Measurements from ENCODE around the gene UBE2A.

UBE2A gene

DNA sequence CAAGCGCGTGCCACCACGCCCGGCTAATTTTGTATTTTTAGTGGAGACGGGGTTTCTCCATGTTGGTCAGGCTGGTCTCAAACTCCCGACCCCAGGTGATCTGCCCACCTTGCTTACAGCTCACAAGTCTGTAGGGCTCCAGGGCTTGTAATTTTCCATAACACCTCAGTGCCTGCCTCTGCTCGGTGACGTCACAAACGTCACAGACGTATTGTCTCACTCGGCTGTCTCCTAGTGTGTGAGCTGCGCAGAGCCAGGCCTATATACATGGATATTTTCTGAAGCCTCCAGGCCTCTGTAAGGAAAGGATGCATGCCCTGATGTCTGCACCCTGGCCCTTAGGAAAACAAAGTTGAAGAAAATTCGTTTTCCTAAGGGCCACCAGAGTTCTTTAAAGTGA, 40.4 kb downstream of the UBE2A start:
- DNase-seq = no peak

DNA sequence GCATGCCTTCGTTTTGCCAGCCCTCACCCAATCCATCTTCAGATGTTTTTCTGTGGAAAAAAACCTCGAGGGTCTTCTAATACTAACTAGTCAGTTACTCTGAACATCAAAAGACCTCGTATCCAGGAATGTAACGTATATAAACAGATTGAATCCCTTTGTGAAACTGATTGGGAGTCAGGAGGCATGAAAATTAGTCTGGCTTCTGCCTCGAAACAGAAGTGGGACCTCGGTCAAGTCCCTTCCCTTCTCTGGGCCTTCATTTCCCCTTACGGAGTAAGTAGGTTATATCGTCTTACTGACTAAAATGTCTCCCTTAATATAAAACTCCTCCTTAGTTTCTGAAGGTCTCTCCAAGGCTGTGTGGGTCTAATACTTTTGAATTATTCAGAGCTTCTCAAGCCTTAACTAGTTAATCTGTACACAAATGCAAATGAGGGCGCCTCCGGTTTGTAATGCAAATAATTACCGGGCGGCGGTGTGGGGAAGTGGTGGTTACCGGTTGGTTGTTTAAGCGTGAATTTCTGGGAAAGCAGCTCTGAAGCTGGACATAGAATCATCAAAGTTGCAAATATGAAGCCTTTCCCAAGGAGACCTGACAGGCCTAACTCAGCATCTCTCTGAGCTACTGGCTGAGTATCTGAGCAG, 43.3 kb downstream of the UBE2A start:
- no peak for DNase-seq

DNA sequence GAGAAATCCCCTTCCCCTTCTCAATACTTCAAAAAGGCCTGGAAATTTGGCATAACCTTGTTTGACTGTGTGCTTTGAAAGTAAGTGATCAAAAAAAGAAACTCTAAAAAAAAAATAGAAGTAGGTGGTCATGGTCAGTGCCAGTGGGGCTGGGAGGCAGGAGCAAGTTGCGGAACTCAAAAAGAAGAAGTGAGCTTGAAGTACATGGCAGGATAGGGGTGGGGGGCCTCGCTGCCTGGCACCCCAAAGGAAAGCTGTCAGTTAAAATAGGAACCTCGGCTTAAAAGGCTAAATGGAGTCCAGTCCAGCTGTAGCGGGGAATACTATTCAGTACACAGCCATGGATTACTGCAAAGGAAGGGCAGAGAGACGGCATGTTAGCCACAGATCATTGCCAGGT, 44.1 kb downstream of the UBE2A start:
- no peak for DNase-seq

DNA sequence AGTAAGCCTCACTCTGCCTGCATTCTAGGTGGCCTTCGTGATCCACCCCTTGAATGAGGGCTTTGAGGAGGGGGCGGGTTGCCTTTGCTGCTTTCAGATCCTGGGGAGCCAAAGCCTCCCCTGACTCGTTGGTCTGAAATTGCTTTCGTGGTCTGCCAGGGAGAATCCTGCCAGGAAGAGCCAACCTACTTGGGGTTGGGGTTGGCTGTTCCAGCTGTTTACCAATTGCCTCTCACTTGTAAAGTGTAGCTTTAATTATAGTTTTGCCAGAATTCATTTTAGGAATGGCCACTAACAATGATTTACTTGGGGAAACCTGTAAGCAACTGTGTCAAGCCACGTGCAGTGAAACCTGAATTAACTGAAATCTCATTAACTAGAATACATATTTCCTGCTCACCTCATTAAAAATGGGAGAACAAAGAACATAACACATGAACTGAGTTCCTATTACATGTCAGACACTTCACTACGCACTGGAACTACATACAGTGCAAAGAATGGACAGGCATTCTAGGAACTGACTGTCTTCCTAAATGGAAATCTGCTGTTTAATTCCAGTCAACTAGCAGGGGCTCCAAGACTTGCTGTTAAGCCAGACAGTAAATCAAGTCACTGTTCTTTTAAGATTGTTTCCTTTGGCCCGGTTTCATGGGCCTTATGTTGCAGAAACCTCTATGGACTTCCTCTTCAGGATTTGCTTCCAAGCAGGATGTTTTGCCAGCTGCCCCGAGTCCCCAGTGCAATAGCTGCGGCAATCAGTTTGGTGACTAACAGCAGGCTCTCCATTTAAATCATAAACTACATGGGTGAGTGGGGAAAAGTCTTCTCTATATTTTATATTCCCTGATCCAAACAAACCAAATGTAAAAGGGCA, 48.2 kb downstream of the UBE2A start:
- peak in 1 of 2 experiments; percentile 65 for DNase-seq

DNA sequence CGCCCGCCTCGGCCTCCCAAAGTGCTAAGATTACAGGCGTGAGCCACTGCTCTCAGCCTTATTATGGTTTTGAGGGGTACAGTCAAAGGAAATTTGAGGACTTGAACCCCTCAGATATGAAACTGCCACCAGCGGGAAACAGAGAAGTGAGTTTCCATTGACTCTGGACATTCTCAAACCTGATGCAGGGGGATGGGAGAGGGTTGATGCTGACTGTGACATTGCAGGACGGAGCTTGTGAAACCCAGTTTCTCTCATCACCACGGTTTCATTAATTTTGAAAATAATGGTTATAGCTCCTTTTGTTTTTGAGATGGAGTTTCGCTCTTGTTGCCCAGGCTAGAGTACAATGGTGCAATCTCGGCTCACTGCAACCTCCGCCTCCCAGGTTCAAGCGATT, 50.1 kb downstream of the UBE2A start:
- no peak for DNase-seq

DNA sequence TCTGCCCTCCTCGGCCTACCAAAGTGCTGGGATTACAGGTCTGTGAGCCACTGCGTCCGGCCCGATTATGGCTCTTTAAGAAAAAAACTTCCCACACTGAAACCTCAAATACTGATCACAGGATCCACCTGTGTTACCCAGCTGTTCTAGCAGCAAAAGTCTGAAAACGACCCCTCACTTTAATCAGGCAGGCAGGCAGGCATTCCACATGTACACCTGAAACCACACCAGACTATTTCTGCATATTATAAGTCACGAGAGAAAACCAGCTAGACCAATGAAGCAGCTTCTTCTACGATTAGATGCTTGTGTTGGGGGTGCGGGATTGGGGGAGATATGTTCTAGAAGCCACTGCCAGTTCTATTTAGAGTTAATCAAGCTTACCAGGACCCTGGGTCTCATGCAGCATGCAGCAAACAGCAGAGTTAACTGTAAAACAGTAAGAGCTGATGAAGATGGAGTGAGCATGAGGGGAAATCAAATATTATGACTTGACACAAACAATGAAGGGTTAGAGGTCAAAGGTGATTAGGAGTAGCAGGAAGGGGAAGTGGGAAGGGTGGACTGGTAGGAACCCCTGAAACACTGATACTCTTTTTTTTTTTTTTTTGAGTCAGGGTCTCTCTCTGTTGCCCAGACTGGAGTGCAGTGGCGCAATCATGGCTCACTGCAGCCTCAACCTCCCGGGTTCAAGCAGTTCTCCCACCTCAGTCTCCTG, 50.7 kb downstream of the UBE2A start:
- DNase-seq = no peak

DNA sequence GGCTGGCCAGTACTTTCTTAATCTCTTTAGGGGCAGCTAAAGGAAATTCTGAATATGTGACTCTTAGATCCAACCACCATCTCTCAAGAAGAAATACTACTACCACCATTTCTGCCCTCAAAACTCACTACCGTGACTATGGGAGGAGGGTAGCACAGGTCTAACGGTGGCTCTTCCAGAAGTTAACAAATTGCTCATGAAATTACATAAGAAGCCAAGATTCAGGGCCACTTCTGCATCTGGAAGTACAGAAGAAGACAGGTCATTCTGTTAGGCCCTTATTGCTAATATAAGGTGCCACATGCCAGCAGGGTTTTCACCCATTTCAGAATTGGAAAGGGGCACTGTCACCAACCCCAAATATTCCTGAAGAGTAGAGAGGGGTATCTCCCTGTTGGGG, 51.5 kb downstream of the UBE2A start:
- DNase-seq = no peak
